HFFc6 (cell line): Measurements from ENCODE around the gene TESK2. TPM values are rescaled to one million over a fixed set of nuclear protein-coding genes. Genes with fewer than 3 reads are reported as not detected.

Experiments used
- DNase-seq: peaks from one replicate; pipeline ENCODE4 v3.0.0-alpha.2; 2018
- H3K27ac Mint-ChIP-seq: 2 replicates; pipeline ENCODE4 v1.8.0; 2020; ENCODE audit warnings: mild to moderate bottlenecking, mixed read lengths
- H3K27me3 Mint-ChIP-seq: 2 replicates; pipeline ENCODE4 v1.8.0; 2021; ENCODE audit warnings: mild to moderate bottlenecking, moderate library complexity, mixed read lengths; ENCODE audit not compliant: insufficient read depth
- H3K36me3 Mint-ChIP-seq: 2 replicates; pipeline ENCODE4 v1.8.0; 2021; ENCODE audit warnings: low read depth, mixed read lengths
- H3K4me1 Mint-ChIP-seq: 2 replicates; pipeline ENCODE4 v1.8.0; 2020; ENCODE audit warnings: low read depth, mixed read lengths
- H3K4me3 Mint-ChIP-seq: 2 replicates; pipeline ENCODE4 v1.8.0; 2020; ENCODE audit warnings: mild to moderate bottlenecking, moderate library complexity, mixed read lengths
- H3K9me3 Mint-ChIP-seq: 2 replicates; pipeline ENCODE4 v1.8.0; 2020; ENCODE audit warnings: mild to moderate bottlenecking, mixed read lengths
- total RNA-seq, 6 experiments: library from RNA; stranded (reverse); fragmentation: NEBNext Ultra II Directional; extraction: Animal tissue kit (Norgen Biotek cat#: 25700); gene quantifications; 2 replicates in 1 of 6; 3 replicates in 5 of 6; pipeline ENCODE4 v1.2.3, GENCODE V29; 2021
- TF ChIP-seq, protein P1 (sequence below): fragments of 200-600 bp; sonication (generic); IDR thresholded peaks from 2 replicates; pipeline ENCODE4 v1.5.0; 2021; ENCODE audit warnings: antibody characterized with exemption, mild to moderate bottlenecking

The TESK2 gene
- total RNA-seq, 6 experiments from 2014 or later: 0.54 to 1.4 (median 0.82) TPM

DNA sequence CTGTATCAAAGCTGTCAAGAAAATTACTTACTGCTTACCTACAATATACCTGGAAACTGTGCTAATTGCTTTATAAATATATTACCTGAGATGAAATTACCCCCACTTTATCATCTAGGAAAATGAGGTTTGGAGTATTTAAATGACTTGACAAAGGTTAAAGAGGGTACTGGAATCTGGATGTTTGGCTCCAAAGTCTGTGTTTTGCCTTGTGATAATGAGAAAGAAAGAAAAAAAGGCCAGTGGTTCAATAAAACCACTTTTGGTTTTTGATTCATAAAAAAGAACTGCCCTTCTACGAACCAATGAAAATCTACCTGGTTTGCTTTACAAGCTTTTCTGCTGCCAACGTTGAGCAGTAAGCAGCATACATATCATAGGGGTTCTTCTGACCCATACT, 89.4 kb downstream of the TESK2 start:
- Mint-ChIP-seq H3K36me3 (no peaks in the 10 kb centered on the region), H3K4me3 (no peak overlapping the region), H3K4me1 (no peaks in the 10 kb centered on the region), H3K27me3 (no peaks in the 10 kb centered on the region), H3K9me3 (no peaks in the 10 kb centered on the region), H3K27ac (no peak overlapping the region)
- DNase-seq: no peak
- TF ChIP-seq, protein P1, sequence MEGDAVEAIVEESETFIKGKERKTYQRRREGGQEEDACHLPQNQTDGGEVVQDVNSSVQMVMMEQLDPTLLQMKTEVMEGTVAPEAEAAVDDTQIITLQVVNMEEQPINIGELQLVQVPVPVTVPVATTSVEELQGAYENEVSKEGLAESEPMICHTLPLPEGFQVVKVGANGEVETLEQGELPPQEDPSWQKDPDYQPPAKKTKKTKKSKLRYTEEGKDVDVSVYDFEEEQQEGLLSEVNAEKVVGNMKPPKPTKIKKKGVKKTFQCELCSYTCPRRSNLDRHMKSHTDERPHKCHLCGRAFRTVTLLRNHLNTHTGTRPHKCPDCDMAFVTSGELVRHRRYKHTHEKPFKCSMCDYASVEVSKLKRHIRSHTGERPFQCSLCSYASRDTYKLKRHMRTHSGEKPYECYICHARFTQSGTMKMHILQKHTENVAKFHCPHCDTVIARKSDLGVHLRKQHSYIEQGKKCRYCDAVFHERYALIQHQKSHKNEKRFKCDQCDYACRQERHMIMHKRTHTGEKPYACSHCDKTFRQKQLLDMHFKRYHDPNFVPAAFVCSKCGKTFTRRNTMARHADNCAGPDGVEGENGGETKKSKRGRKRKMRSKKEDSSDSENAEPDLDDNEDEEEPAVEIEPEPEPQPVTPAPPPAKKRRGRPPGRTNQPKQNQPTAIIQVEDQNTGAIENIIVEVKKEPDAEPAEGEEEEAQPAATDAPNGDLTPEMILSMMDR: no peak

DNA sequence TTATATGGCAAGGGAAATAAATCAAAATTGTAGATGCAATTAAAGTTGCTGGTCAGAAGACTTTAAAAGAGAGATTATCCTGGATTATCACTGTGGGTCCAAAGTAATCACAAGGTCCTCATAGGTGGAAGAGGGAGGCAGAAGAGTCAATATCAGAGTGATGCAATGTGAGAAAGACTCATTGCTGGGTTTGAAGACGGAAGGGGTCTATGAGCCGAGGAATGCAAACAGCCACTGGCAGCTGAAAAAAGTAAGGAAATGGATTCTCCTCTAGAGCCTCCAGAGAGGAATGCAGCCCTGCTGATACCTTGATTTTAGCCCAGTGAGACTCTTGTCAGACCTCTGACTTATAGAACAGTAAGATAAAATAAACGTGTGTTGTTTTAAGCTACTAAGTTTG, 90.9 kb downstream of the TESK2 start:
- no peak for DNase-seq
- Mint-ChIP-seq H3K27ac (no peak overlapping the region), H3K4me1 (no peaks in the 10 kb centered on the region), H3K4me3 (no peak overlapping the region), H3K27me3 (no peaks in the 10 kb centered on the region), H3K36me3 (no peaks in the 10 kb centered on the region), H3K9me3 (no peaks in the 10 kb centered on the region)
- TF ChIP-seq, protein P1: no peak

DNA sequence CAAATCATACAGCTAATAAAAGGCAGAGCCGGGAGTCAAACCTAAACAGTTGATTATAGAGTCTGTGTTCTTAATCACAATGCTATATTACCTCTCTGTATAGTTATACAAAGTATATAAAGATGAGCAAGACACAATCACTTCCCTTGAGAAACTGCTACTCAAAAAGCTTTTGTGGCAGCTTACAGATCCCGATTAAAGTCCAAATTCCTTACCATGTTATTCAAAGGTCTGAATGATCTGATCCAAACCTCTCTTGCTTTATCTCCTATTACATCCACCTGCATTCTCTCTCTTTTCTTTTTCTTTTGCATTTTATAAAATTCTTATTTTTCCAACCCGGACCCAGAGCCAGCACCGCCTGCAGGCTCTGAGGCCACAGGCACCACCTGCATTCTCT, 93.7 kb downstream of the TESK2 start:
- DNase-seq: no peak
- no peak overlapping the region for H3K4me3 Mint-ChIP-seq
- H3K9me3 Mint-ChIP-seq: no peaks in the 10 kb centered on the region
- H3K27me3 Mint-ChIP-seq: no peaks in the 10 kb centered on the region
- TF ChIP-seq, protein P1: no peak
- no peak overlapping the region for H3K27ac Mint-ChIP-seq
- no peaks in the 10 kb centered on the region; the same call in 1 of the 2 replicates for H3K4me1 Mint-ChIP-seq
- H3K36me3 Mint-ChIP-seq: no peaks in the 10 kb centered on the region

DNA sequence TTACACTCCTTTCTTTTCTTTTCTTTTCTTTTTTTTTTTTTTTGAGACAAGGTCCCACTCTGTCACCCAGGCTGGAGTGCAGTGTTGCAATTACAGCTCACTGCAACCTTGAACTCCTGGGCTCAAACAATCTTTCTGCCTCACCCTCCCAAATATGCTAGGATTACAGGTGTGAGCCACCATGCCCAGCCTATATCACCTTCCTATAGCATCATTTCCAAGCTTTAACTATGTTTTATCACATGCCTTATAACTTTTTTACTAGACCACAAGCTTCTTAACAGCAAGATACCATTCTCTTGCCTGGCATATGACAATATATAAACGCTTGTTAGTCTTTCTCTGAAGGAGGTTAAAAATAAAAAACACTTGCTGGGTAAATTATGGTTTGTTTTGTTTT, 95.4 kb downstream of the TESK2 start:
- no peak for DNase-seq
- Mint-ChIP-seq H3K27ac (no peak overlapping the region), H3K9me3 (no peaks in the 10 kb centered on the region)

DNA sequence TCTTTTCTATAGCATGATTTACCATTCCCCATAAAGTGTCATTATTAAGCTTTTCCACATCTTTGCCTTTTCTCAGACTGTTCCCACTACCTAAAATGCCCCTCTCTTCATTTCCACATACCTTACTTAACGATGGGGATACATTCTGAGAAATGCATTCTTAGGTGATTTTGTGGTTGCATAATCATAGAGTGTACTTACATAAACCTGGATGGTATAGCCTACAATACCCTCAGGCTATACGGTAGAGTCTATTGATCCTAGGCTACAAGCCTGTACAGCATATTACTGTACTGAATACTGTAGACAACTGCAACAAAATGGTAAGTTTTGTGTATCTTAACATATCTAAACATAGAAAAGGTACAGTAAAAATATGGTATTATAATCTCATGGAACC, 95.9 kb downstream of the TESK2 start:
- Mint-ChIP-seq H3K4me1 (no peaks in the 10 kb centered on the region; the same call in 1 of the 2 replicates), H3K27me3 (no peaks in the 10 kb centered on the region; the same call in none of the 2 replicates), H3K27ac (no peak overlapping the region), H3K36me3 (no peaks in the 10 kb centered on the region), H3K9me3 (no peaks in the 10 kb centered on the region), H3K4me3 (no peak overlapping the region)
- TF ChIP-seq, protein P1: no peak
- DNase-seq: no peak

More for the DNA sequence above, 95.4 kb downstream of the TESK2 start:
- no peaks in the 10 kb centered on the region for H3K36me3 Mint-ChIP-seq
- TF ChIP-seq, protein P1: no peak
- H3K4me1 Mint-ChIP-seq: no peaks in the 10 kb centered on the region; the same call in 1 of the 2 replicates
- H3K4me3 Mint-ChIP-seq: no peak overlapping the region
- H3K27me3 Mint-ChIP-seq: no peaks in the 10 kb centered on the region; the same call in none of the 2 replicates

DNA sequence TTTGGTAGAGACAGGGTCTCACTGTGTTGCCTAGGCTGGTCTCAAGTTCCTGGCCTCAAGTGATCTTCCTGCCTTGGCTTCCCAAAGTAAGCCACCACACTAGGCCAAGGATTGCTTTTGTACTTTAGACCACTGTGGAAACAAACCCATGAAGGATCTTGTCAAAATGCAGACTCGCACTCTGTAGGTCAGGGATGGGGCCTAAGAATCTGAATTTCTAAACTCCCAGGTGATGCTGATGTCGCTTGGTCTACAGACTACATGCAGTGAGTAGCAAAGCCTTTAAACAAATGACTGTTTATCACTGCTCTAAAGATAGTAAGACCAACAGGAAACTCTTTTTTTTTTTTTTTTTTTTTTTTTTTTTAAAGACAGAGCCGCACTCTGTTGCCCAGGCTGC, 96.6 kb downstream of the TESK2 start:
- Mint-ChIP-seq H3K9me3 (no peaks in the 10 kb centered on the region), H3K27me3 (peaks cover 1% of the 10 kb centered on the region), H3K36me3 (no peaks in the 10 kb centered on the region), H3K4me3 (no peak overlapping the region), H3K27ac (no peak overlapping the region), H3K4me1 (no peaks in the 10 kb centered on the region; the same call in 1 of the 2 replicates)
- TF ChIP-seq, protein P1: no peak
- DNase-seq: no peak
